Upper lobe of left lung (tissue), 4 donors: ENCODE data around the gene AKR1A1.

Source experiments
- EP300 ChIP-seq, 4 donors: sonication (generic); formaldehyde crosslinking; IDR thresholded peaks; one replicate each; pipeline ENCODE4 v1.5.1; 2017; ENCODE audit warnings: antibody characterized with exemption in 4 of 4, control low read depth in 2 of 4
- POLR2A ChIP-seq, 4 donors: fragments of 450-650 bp; IDR thresholded peaks; one replicate each; pipeline ENCODE4 v1.5.1; 2016 to 2017; ENCODE audit warnings: antibody characterized with exemption in 4 of 4, mild to moderate bottlenecking in 2 of 4
- POLR2AphosphoS5 ChIP-seq, 2 donors: sonication (generic); formaldehyde crosslinking; IDR thresholded peaks; one replicate each; pipeline ENCODE4 v1.5.1; 2017; ENCODE audit warnings: antibody characterized with exemption in 2 of 2
- TF ChIP-seq, protein P1 (sequence below), 6 experiments: fragments of 450-650 bp in 4 of 6; fragments of 200-600 bp in 2 of 6; sonication (generic) in 2 of 6; IDR thresholded peaks; one replicate each; pipeline ENCODE4 v1.5.1; 2016 to 2019; ENCODE audit warnings: antibody characterized with exemption in 6 of 6

DNA sequence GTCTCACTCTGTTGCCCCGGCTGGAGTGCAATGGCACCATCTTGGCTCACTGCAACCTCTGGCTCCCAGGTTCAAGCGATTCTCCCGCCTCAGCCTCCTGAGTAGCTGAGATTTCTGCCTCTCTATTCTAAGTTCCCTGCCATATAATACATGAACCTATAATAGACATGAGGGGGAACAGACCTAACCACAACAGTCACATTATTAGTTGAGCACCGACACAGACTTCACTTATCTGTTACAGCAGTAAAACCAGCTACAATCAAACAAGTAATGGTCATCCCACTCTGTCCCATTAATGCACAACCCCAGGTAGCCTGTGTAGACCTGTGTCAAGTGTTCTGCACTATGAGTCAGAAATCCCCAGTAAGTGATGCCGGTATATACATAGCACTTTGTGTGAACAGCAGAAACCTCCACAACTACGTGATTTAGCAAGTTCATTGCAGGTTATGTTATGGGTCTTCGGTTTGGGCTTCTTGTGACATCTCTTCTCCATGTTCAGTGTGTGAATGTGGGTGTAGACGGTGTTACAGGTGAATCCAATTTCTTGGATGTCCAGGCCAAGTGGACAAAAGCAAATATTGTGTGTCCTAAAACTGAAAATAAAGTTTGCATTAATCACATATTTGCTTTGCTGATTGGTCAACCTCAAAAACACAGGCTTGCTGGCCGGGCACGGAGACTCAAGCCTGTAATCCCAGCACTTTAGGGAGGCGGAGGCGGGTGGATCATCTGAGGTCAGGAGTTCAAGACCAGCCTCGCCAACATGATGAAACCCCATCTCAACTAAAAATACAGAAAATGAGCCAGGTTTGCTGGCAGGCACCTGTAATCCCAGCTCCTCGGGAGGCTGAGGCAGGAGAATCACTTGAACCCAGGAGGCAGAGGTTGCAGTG lies 46.9 kb upstream of the AKR1A1 start:
- TF ChIP-seq, protein P1, sequence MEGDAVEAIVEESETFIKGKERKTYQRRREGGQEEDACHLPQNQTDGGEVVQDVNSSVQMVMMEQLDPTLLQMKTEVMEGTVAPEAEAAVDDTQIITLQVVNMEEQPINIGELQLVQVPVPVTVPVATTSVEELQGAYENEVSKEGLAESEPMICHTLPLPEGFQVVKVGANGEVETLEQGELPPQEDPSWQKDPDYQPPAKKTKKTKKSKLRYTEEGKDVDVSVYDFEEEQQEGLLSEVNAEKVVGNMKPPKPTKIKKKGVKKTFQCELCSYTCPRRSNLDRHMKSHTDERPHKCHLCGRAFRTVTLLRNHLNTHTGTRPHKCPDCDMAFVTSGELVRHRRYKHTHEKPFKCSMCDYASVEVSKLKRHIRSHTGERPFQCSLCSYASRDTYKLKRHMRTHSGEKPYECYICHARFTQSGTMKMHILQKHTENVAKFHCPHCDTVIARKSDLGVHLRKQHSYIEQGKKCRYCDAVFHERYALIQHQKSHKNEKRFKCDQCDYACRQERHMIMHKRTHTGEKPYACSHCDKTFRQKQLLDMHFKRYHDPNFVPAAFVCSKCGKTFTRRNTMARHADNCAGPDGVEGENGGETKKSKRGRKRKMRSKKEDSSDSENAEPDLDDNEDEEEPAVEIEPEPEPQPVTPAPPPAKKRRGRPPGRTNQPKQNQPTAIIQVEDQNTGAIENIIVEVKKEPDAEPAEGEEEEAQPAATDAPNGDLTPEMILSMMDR (IDR thresholded peaks at IDR 0.05) = no peak
- TF ChIP-seq POLR2AphosphoS5 (IDR thresholded peaks at IDR 0.05) (no peak), POLR2A (IDR thresholded peaks at IDR 0.05) (no peak), EP300 (IDR thresholded peaks at IDR 0.05) (no peak)
